Measurements from ENCODE around the gene MECP2.

Gene MECP2

DNA sequence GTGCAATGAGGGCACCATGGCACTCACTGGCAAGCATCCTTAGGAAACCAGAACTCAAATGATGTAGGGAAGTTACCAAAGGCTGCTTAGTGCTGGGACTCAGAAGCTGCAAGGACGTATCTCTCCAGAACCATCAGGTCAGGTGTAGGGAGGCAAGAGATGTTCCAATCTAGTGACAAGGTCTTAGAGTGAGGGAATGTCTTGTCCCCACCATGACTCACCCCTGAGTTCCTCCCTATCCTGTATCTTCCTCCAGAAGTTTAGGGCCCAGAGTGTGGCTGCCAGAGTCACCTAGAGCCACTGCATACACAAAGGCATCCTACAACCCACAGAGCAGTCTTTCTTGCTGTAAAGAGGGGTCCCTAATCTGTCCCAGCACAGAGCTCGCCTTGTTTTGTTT is 63.7 kb downstream of the MECP2 start:
- no peak for DNase-seq (ENCODE audit: low read depth)

DNA sequence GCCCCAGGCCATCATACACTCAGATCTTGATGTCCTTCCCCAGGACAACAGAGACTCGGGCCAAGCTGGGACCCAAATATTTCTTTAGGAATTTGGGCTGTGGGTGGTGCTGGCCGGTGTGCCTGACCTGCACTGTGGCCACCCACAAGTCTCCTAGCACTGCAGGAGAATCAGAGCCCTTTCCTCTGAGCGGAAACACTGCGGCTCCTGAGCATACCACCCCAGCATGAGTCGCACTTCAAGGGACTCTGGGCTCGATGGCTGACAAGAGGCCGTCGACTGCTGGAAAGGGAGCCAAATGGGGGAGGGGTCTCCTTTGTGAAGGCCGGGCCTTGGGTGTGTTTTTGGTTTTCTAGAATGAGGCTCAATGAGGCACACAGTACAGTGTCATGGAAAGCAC is 64.9 kb downstream of the MECP2 start:
- DNase-seq (ENCODE audit: low read depth), result no peak

DNA sequence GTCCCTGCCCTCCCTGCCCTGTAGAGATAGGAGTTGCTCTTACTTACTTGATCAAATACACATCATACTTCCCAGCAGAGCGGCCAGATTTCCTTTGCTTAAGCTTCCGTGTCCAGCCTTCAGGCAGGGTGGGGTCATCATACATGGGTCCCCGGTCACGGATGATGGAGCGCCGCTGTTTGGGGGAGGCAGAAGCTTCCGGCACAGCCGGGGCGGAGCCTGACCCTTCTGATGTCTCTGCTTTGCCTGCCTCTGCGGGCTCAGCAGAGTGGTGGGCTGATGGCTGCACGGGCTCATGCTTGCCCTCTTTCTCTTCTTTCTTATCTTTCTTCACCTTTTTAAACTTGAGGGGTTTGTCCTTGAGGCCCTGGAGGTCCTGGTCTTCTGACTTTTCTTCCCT is 65.4 kb downstream of the MECP2 start:
- DNase-seq (ENCODE audit: low read depth), result no peak

DNA sequence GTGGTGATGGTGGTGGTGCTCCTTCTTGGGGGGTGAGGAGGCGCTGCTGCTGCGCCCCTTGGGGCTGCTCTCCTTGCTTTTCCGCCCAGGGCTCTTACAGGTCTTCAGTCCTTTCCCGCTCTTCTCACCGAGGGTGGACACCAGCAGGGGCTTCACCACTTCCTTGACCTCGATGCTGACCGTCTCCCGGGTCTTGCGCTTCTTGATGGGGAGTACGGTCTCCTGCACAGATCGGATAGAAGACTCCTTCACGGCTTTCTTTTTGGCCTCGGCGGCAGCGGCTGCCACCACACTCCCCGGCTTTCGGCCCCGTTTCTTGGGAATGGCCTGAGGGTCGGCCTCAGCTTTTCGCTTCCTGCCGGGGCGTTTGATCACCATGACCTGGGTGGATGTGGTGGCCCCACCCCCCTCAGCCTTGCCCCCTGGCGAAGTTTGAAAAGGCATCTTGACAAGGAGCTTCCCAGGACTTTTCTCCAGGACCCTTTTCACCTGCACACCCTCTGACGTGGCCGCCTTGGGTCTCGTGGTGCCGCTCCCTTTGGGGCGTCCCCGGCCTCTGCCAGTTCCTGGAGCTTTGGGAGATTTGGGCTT is 66.7 kb downstream of the MECP2 start:
- DNase-seq (ENCODE audit: low read depth), result no peak

DNA sequence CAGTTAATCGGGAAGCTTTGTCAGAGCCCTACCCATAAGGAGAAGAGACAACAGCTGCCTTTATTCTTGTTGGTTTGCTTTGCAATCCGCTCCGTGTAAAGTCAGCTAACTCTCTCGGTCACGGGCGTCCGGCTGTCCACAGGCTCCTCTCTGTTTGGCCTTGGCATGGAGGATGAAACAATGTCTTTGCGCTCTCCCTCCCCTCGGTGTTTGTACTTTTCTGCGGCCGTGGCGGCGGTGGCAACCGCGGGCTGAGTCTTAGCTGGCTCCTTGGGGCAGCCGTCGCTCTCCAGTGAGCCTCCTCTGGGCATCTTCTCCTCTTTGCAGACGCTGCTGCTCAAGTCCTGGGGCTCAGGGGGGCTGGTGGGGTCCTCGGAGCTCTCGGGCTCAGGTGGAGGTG is 67.3 kb downstream of the MECP2 start:
- no peak for DNase-seq (ENCODE audit: low read depth)

DNA sequence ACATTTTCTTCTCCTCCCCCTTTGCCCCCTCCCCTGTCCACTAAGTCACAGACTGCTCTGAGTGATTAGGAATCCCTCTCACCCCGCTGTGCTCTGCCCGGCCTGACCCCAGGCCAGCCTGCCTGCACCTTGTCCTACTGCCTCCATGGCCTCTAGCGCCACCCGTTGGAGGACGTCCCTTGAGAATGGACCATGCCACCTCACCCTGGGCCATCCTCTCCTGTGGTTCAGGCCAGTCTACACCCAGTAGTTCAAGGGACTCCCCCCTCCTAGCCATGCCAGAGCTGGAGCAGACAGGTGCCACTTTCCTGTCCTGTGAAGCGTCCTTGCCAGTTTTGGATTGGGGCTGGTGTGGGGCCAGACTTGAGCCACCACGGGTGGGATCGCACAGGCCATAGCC is 68.1 kb downstream of the MECP2 start:
- DNase-seq (ENCODE audit: low read depth), result no peak

DNA sequence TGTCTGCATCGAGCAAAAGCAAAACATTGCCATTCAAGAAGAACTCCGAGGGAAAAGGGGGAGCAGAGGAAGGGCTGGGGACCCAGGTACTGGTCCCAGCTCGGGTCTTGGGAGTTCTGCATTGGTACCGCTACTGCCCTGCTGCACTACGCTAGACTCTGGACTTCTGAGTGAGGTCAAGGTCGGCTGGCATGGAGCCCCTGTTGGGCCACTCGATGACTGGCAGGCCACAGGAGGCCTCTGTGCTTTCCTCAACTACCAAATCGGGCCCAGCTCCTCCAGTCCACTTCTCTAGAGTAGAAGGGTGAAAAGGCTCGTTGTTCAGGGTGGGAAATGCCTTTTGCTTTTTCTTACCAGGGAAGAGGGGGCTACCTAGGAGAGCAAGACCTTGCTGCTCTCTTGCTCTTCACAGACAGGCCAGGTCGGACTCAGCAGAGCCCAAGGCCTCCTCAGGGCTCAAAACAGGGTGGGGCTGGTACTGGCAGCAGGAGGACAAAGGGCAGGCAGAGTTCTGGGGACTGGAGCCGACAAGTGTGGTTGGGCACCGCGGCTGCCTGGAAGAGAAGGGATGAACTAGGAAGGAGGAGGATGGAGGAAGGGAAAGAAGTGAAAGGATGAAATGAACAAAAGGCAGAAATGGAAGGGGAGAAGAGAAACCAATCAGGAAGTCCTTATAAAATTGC is 68.9 kb downstream of the MECP2 start:
- DNase-seq (ENCODE audit: low read depth), result no peak

DNA sequence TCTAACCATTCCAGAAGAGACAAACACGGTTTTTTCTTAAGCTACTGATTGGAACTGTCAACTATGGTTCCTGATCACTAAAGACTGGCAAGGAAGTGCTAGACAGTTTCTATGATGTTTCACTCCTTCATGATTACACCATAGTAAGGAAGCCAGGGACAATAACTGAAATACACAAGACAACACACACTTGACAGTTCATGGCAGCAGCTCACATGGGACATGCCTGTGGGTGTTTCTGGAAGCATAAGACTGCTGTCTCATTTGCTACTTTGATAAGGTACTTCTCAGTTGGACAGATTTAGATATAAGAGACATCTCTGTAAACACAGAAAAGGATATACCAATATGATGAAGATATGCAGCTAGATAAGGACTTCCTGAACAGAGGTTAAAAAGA is 69.5 kb downstream of the MECP2 start:
- DNase-seq (ENCODE audit: low read depth), result no peak

DNA sequence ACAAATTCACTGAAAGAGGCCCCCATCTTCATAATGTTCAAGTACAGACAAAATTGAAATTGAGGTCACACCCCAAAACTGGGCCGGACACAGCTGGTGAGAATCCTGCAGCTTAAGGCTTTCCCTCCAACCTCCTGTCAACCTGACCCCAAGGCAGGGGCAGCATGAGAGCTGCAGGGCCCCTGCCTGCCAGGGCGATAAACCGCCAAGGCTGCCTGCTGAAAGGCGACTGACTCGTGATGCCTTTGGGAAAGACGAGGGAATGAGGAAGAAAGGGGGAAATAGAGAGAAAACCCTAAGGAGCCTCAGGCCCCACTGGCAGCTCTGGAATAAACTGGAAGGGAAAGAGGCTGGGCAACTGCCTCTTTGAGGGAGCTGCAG is 70.5 kb downstream of the MECP2 start:
- DNase-seq (ENCODE audit: low read depth), result no peak

DNA sequence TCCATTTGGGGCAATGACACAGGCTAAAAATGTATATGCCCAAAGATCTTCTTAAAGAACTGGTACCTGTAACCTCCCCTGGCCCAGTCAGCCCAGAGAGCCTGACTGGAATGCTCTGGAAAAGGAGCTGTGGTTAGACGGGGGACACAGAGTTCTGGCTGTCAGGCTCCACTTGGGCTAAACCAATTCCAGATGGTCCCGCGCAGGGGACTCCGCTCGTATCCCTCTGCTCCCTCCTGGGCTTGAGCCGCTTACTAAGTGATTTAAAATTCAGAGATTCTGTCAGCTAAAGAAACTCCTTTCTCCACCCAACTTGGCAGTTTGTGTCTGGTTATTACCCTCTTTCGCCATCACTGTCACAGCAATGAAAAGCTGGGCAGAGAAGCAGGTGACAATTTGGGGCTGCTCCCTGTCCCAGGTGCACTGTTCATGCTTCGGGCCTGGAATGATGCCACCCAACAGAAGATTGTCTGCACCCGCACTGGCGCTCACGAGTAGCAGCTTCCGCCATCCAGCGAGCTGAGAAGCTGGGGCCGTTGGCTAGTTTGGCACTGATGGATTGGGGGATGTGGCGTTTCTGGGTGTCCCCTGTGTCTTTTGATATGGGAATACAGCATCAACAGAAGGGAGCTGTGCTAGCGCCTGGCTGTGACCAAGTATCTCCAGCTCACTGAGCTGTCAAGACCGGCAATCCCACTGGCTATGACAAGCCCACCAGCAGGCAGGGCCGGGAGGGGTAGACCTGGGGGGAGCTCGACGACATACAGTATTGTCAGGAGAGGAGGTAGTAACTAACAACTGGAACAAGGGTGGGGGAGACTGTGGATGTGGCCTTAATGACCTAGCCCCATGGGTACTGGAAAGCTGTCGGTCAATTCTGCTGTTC is 71.1 kb downstream of the MECP2 start:
- DNase-seq (ENCODE audit: low read depth), result no peak

DNA sequence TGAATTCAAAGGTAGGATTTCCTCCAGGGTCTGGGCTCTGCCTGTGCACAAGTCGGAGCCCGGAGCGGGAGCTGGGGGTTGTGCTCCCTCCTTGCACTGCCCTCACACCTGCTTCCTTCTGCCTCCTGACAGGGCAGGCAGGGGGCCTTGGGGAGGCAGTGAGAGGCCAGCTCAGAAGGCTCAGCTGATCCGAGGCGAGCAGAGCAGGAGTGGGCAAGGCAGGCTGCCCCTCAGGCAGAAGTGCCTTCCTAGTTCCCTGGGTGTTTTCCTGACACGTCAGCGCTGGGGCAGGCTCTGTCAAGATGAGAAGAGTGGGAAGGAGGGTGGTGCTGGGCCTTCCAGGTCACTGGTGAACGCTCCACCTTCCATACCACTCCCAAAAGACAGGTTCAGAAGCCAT is 72.3 kb downstream of the MECP2 start:
- no peak for DNase-seq (ENCODE audit: low read depth)

DNA sequence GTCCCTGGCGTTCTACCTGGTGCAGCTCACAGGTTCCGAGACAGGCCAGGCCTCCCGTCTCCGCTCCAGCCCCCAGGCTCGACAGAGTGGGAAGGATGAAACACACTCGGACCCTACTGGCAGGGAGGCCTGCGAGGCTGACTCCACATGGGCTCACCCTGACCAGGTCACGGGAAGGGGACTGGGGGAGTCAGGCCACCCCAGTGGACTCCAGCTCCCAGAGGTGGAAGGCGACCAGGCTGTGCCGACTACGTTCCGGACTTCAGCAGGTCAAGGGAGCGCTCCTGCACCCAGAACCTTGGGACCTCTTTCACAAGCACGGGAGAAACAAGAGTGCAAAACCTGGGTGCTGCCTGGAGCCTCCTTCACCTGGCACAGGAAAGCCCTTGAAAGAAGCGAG is 73.2 kb downstream of the MECP2 start:
- DNase-seq (ENCODE audit: low read depth), result no peak

DNA sequence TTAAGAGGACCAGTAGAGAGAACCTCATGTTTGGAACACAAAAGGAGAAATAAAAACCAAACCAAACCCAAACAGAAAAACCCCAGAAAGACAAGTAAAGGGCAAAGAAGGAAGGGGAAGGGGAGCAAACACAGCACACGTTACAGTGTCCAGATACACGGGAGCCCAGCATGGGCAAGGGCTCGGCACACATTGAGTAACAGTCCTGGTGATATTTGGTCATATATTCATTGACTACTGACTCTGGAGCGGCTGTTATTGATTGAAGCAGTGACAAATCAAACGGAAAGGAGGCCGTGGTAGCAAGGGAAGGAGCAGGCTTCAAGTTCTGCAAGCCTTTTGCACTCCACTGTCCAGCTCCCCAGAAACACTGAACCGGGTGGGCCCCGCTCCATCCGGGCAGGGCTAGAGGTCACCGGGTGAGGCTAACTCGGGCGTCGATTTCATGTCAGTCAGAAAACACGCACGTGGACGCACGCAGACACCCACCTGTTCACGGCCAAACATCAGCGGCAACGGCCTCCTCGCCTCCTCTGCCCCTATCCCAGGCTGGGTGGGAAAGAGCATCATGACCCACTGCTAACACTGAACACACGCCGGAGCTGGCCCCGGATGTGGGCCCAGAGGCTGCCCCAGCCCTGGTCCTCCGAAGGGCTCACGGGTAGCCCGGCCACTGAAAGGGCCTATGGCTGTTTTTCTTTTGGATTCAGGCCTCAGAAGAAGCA is 74.1 kb downstream of the MECP2 start:
- no peak for DNase-seq (ENCODE audit: low read depth)

DNA sequence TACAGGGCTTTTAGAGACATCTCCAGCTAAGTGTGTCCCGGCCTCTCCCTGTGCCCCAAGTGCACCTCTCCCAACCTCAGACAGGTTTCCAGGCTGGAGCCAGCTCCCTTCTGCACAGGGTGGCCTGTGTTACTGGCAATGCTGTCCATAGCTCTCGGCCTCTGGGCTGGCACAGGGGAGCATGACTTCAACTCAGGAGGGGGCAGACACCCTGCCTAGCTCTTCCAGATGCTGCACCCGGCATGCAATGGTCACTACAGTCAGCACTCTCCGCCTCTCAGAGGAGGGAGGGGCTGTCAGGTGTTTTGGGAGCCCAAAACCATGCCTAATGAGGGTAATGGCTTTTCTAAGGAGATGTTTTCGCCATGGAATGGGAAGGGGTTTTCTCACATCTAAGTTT is 75.4 kb downstream of the MECP2 start:
- no peak for DNase-seq (ENCODE audit: low read depth)

DNA sequence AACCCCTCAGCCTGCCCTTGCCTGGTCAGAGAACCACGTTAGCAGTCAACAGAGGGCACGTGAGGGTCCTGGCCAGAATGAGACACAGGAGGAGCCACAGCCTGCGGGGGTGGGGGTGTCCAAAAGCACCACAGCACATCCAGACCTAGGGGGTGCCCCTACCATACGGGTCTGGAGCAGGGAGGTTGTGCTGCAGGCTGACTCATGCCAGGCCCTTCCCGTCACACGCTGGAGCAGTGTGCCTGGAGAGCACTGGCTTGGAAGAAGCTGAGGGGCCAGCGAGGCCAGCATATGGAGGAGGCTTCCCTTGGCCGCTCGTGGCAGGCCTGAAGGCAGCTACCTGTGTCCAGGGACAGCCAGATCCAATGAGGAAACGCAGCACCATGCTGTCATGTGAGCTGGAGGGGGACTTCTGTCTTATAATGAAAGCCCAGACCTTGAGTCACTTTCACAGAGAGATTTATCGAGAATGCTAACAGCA is 76.3 kb downstream of the MECP2 start:
- DNase-seq (ENCODE audit: low read depth), result no peak

DNA sequence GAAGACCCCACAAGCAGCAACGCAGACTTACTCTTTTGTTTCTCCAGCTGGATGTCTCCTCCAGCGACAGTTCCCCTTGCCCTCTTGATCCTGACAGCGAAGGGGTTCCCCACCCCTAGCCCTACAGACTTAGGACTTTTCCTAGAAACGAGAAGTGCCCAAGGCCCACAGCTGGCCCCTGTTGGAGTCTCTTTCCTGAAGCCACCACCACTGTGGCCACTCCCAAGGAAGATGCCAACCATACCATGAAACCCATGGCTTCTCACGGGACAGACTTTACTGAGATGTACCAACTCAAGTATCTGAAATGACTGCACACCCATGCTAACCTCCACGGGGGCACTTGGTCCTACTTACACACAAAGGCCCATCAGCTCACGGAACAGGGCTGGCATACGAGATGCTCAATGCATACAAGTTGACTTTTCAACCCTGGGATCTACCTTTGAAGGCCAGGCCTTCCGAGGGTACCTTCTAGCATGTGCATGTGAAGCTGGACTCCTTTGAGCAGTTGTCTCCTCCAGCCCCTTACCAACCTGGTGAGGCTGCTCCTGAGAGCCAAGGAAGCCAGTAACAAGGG is 76.9 kb downstream of the MECP2 start:
- DNase-seq (ENCODE audit: low read depth), result no peak

DNA sequence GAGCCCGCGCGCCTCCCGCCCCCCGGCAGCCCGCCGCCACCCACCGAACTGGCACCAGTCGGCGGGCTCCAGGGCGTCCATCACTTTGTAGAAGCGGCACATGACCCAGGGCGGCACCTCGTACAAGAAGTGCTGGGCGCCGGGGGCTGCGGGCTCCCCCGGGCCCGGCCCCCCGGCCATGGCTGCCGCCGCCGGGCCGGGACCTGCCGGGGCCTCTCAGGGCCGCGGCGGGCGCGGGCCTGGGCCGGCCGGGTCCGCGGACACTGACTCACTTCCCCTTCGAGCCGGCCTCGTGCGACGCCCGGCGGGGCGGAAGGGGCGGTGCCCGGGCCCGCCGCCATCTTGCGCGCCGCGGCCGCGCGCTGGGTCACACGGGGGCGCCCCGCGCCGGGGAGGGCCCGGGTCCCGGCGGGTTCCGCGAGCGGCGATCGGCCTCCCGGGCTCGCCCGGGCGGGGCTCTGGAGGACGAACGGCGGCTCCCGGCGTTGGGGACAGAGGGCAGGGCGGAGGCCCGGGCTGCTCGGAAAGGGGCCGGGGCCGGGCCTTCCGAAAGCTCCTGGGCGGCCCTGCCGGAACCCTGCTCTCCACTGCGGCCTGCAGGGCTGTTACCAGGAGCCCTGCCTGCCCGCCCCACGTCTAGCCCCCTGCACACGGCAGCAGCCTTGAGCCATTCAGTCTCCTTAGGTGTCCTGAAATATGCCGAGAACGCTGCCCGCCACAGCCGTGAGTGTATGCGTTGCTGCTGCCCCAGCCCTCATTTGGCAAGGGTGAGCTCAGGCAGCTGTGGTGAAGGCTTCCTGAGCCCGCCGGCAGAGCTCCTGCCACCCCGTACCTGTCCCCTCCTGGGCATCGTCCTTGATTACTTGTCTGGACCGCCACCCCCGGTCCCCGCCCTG is 77.6 kb downstream of the MECP2 start, which contains the start of gene IRAK1:
TSS of gene IRAK1 (minus strand) at position 270 of the 896 bp plus-strand sequence. CDS start at position 180, 90 bp downstream.
- no peak for DNase-seq (ENCODE audit: low read depth)

DNA sequence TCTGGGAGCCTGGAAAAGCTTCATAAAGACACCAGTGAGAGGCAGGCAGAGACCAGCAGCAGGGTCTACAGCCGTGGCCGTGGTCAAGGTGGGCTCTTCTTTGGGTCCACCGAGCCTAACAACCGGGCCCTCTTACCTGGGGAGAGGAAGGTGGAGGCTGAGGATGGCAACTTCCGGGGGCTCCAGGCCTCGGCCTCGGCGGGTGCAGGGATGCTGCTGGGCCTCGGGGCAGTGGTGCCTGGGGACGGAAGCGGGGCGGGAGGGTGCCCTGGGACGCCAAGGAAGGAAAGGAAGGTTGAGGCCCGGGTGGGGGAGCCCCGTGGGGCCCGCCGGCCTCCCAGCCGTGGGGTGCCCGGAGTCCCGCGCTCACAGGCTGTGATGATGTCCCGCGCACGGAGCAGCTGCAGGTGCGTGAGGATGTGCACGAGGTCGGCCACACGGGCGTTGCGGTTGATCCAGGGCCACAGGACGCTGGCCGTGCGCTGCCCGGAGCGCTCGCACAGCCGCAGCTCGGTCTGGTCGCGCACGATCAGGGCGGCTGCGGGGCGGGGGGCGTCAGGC is 78.4 kb downstream of the MECP2 start:
- no peak for DNase-seq (ENCODE audit: low read depth)

DNA sequence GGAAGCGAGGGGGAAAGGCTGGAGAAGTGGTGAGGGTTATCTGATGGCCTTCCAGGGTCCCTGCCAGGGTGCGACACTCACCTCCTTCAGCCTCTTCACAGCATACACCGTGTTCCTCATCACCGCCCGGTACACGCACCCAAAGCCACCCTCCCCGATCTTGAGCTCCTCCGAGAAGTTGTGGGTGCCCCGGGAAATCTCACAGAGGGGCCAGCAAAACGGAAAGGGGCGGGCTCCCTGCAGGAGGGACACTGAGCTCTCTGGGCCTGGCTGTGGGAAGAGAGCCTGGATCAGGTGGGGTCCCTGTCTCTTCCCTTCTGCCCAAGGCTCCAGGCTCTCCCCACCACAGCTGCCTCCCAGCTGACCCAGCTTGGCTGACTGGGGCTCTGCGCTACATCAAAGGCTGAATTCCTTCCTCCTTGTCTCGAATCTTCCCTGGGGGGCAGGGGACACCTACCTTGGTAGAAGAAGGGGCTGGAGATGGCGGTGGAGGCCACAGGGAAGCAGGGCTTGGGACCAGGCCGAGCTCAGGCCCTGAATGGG is 78.9 kb downstream of the MECP2 start:
- DNase-seq (ENCODE audit: low read depth), result no peak

Data from HS-5 (cell line).